NB4 (cell line): ENCODE results near the gene TLE5.

Experiments used
- DNase-seq: peaks from one replicate; pipeline ENCODE4 v3.0.0; 2010; ENCODE audit warnings: low read depth
- H3K4me3 ChIP-seq: one replicate; pipeline ENCODE4 v1.5.1; 2011; ENCODE audit warnings: mild to moderate bottlenecking, low read depth, low read length, moderate library complexity
- CTCF ChIP-seq: IDR thresholded peaks from one replicate; pipeline ENCODE4 v1.5.1; 2012; ENCODE audit warnings: low read depth, low read length
- MAX ChIP-seq: IDR thresholded peaks from 2 replicates; pipeline ENCODE4 v1.6.1; 2011; ENCODE audit warnings: low read depth, low read length
- MYC ChIP-seq: IDR thresholded peaks from 2 replicates; pipeline ENCODE4 v1.6.1; 2011; ENCODE audit warnings: low read depth, low read length
- POLR2A ChIP-seq: IDR thresholded peaks from 2 replicates; pipeline ENCODE4 v1.6.1; 2011; ENCODE audit warnings: mild to moderate bottlenecking; ENCODE audit not compliant: insufficient read length; ENCODE audit errors: extremely low read depth

The TLE5 gene

GRCh38 chr19:3060857-3061181 is 1.5 kb downstream of the TLE5 start:
- H3K4me3 ChIP-seq, result peak overlapping the region; percentile 21
- DNase-seq, result no peak
- TF ChIP-seq MAX (no peak), POLR2A (no peak), CTCF (no peak), MYC (no peak)

GRCh38 chr19:3059653-3060052 is 2.6 kb downstream of the TLE5 start:
- no peak overlapping the region for H3K4me3 ChIP-seq
- no peak for DNase-seq

GRCh38 chr19:3058821-3059314 is 3.4 kb downstream of the TLE5 start:
- H3K4me3 ChIP-seq, result no peak overlapping the region
- DNase-seq, result no peak
- TF ChIP-seq POLR2A (no peak), MYC (no peak), MAX (no peak), CTCF (no peak)

More at GRCh38 chr19:3059653-3060052, 2.6 kb downstream of the TLE5 start:
- no peak for TF ChIP-seq MYC

- TF ChIP-seq POLR2A (no peak), MYC (no peak), MAX (no peak), CTCF (no peak)
- DNase-seq, result no peak
- H3K4me3 ChIP-seq, result no peak overlapping the region
Observed at GRCh38 chr19:3058009-3058820, 4.1 kb downstream of the TLE5 start.

GRCh38 chr19:3057275-3057714 is 5.0 kb downstream of the TLE5 start:
- TF ChIP-seq MYC, result no peak
- no peak for TF ChIP-seq MAX
- TF ChIP-seq POLR2A, result no peak
- TF ChIP-seq CTCF, result no peak
- no peak for DNase-seq

GRCh38 chr19:3056417-3057088 is 5.7 kb downstream of the TLE5 start:
- DNase-seq, result no peak
- no peak for TF ChIP-seq POLR2A
- TF ChIP-seq MYC, result no peak
- TF ChIP-seq MAX, result no peak
- no peak for TF ChIP-seq CTCF
- no peak overlapping the region for H3K4me3 ChIP-seq

More at GRCh38 chr19:3057275-3057714, 5.0 kb downstream of the TLE5 start:
- H3K4me3 ChIP-seq, result no peak overlapping the region
